Thoracic aorta (tissue), 2 donors: ENCODE results near the gene PPEF2. TPM values are rescaled to one million over a fixed set of nuclear protein-coding genes. Genes with fewer than 3 reads are reported as not detected.
"Not testable (repeated sequence)": the region's sequence is repeated elsewhere in the genome, so short reads cannot be mapped to it uniquely, and the experiment has no call there.

Experiments
- ATAC-seq: fragments of 150-250 bp; one replicate; pipeline ENCODE4 v1.8.0; 2017; ENCODE audit warnings: low read depth; ENCODE audit not compliant: insufficient number of reproducible peaks, low FRiP score
- DNase-seq: peaks from one replicate; pipeline ENCODE4 v3.0.0-alpha.2; 2020; ENCODE audit warnings: low spot score
- H3K27ac ChIP-seq, 2 donors: fragments of 200-600 bp; sonication (generic); 1 replicate in 1 of 2; 2 replicates in 1 of 2; pipeline ENCODE4 v1.5.1; 2016; ENCODE audit warnings: mild to moderate bottlenecking in 2 of 2, moderate library complexity in 2 of 2
- H3K27me3 ChIP-seq: fragments of 200-600 bp; sonication (generic); replicated peaks from 2 replicates; pipeline ENCODE4 v1.6.0; 2016; ENCODE audit warnings: mild to moderate bottlenecking; ENCODE audit not compliant: insufficient read depth
- H3K36me3 ChIP-seq: fragments of 200-600 bp; sonication (generic); one replicate; pipeline ENCODE4 v1.5.1; 2016
- H3K4me1 ChIP-seq, 2 donors: fragments of 200-600 bp; sonication (generic); 1 replicate in 1 of 2; 2 replicates in 1 of 2; pipeline versions ENCODE4 v1.5.1 to v1.6.0; 2016; ENCODE audit warnings: low read depth in 2 of 2, mild to moderate bottlenecking in 1 of 2; ENCODE audit not compliant: control insufficient read depth in 1 of 2
- H3K4me3 ChIP-seq: fragments of 200-600 bp; sonication (generic); 2 replicates; pipeline ENCODE4 v1.5.1; 2016; ENCODE audit warnings: mild to moderate bottlenecking
- H3K9me3 ChIP-seq: fragments of 200-600 bp; sonication (generic); 2 replicates; pipeline ENCODE4 v1.5.1; 2016
- total RNA-seq, 2 donors: library from RNA; depleted of rRNA; stranded (reverse); fragments of >200 nt; gene quantifications; one replicate each; pipeline versions ENCODE4 v1.1.0 to v1.2.3, GENCODE V29; 2016
- TF ChIP-seq, protein P1 (sequence below): fragments of 200-600 bp; sonication (generic); IDR thresholded peaks from one replicate; pipeline ENCODE4 v1.5.1; 2019; ENCODE audit warnings: antibody characterized with exemption

Gene PPEF2
- total RNA-seq, 2 donors from 2014 or later, result 0.21 TPM; not detected in 1

- TF ChIP-seq, protein P1, sequence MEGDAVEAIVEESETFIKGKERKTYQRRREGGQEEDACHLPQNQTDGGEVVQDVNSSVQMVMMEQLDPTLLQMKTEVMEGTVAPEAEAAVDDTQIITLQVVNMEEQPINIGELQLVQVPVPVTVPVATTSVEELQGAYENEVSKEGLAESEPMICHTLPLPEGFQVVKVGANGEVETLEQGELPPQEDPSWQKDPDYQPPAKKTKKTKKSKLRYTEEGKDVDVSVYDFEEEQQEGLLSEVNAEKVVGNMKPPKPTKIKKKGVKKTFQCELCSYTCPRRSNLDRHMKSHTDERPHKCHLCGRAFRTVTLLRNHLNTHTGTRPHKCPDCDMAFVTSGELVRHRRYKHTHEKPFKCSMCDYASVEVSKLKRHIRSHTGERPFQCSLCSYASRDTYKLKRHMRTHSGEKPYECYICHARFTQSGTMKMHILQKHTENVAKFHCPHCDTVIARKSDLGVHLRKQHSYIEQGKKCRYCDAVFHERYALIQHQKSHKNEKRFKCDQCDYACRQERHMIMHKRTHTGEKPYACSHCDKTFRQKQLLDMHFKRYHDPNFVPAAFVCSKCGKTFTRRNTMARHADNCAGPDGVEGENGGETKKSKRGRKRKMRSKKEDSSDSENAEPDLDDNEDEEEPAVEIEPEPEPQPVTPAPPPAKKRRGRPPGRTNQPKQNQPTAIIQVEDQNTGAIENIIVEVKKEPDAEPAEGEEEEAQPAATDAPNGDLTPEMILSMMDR, result no peak
- H3K4me1 ChIP-seq, result peaks cover 3 to 14% of the 10 kb centered on the region in 2 donors
- peak overlapping the region; percentile 34 to 73 for H3K27ac ChIP-seq
- ATAC-seq (peak; percentile 80), DNase-seq (peak; percentile 30)
- no peaks in the 10 kb centered on the region for H3K9me3 ChIP-seq
- no peaks in the 10 kb centered on the region for H3K27me3 ChIP-seq
- peak overlapping the region; percentile 88 for H3K4me3 ChIP-seq
- no peaks in the 10 kb centered on the region for H3K36me3 ChIP-seq
Measured at GRCh38 chr4:75939890-75940691, 37.8 kb upstream of the PPEF2 start.

- Histone ChIP-seq H3K27me3 (no peaks in the 10 kb centered on the region), H3K4me1 (peaks cover 3 to 8% of the 10 kb centered on the region in 2 donors), H3K4me3 (no peak overlapping the region), H3K36me3 (no peaks in the 10 kb centered on the region), H3K9me3 (no peaks in the 10 kb centered on the region), H3K27ac (no peak overlapping the region)
- no peak for ATAC-seq
- TF ChIP-seq, protein P1, result no peak
- DNase-seq, result no peak
Measured at GRCh38 chr4:75935628-75936027, 33.4 kb upstream of the PPEF2 start.

GRCh38 chr4:75930152-75930551, 27.9 kb upstream of the PPEF2 start:
- TF ChIP-seq, protein P1, result no peak
- H3K27ac ChIP-seq, result no peak overlapping the region
- H3K36me3 ChIP-seq, result no peaks in the 10 kb centered on the region

DNA sequence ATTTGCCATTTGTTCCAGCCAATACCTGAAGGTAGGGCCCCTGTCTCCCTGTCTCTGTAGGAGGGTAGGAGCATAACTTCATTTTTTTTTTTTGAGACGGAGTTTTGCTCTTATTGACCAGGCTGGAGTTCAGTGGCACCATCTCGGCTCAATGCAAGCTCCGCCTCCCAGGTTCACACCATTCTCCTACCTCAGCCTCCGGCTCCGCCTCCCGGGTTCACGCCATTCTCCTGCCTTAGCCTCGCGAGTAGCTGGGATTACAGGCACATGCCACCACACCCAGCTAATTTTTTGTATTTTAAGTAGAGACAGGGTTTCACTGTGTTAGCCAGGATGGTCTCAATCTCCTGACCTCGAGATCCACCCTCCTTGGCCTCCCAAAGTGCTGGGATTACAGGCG, 22.7 kb upstream of the PPEF2 start:
- not testable (repeated sequence) for ATAC-seq, H3K4me1 ChIP-seq, H3K27me3 ChIP-seq, H3K27ac ChIP-seq, H3K9me3 ChIP-seq, DNase-seq, H3K4me3 ChIP-seq
- H3K36me3 ChIP-seq, result peaks cover 21% of the 10 kb centered on the region

More at GRCh38 chr4:75930152-75930551, 27.9 kb upstream of the PPEF2 start:
- H3K27me3 ChIP-seq, result no peaks in the 10 kb centered on the region
- H3K4me3 ChIP-seq, result no peak overlapping the region
- H3K9me3 ChIP-seq, result no peaks in the 10 kb centered on the region
- DNase-seq, result no peak
- no peak for ATAC-seq
- H3K4me1 ChIP-seq, result no peaks in the 10 kb centered on the region

DNA sequence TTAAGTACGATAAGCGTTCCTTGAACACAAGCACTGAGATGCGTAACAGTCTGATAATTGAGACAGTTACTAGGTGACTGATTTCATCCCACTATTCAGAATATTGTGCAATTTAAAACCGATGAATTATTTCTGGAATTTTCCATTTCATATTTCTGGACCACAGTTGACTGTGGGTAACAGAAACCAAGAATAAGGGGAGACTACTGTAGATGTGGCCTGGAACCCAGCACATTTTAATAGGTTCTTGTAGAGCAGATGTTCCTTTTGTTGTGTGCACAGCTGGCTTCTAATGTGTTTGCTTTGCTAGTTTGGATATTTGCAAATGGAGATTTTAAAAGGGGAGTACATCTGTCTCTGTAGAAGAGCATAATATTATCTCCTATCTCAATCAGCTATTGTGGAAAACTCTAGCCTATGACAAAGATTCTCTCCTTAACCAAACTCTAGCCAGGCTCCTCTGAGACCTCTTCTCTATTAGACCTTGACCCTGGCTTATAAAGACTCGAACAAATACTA, 22.1 kb upstream of the PPEF2 start:
- ATAC-seq (no peak), DNase-seq (no peak)
- Histone ChIP-seq H3K27ac (no peak overlapping the region), H3K4me3 (no peak overlapping the region), H3K4me1 (no peaks in the 10 kb centered on the region), H3K27me3 (no peaks in the 10 kb centered on the region), H3K36me3 (peaks cover 24% of the 10 kb centered on the region), H3K9me3 (no peaks in the 10 kb centered on the region)
- TF ChIP-seq, protein P1, result no peak
